A673 (cell line): Measurements from ENCODE around the gene LDLRAD3.

Source experiments
- EZH2 ChIP-seq: fragments of 200-600 bp; sonication (generic); IDR thresholded peaks from 2 replicates; pipeline ENCODE4 v1.6.1; 2017; ENCODE audit warnings: borderline replicate concordance, low read depth, mild to moderate bottlenecking, mixed read lengths, antibody characterized with exemption, low read length; ENCODE audit not compliant: poor library complexity, severe bottlenecking
- TF ChIP-seq, protein P1 (sequence below): fragments of 300-800, 200-600 bp; sonication (generic); conservative IDR thresholded peaks from 2 replicates; pipeline ENCODE4 v1.5.1; 2017; ENCODE audit warnings: low read depth, mild to moderate bottlenecking, antibody characterized with exemption, low read length, moderate library complexity, mixed read lengths

GRCh38 chr11:35943713-35944502 lies at the start of gene LDLRAD3:
- TF ChIP-seq, protein P1, sequence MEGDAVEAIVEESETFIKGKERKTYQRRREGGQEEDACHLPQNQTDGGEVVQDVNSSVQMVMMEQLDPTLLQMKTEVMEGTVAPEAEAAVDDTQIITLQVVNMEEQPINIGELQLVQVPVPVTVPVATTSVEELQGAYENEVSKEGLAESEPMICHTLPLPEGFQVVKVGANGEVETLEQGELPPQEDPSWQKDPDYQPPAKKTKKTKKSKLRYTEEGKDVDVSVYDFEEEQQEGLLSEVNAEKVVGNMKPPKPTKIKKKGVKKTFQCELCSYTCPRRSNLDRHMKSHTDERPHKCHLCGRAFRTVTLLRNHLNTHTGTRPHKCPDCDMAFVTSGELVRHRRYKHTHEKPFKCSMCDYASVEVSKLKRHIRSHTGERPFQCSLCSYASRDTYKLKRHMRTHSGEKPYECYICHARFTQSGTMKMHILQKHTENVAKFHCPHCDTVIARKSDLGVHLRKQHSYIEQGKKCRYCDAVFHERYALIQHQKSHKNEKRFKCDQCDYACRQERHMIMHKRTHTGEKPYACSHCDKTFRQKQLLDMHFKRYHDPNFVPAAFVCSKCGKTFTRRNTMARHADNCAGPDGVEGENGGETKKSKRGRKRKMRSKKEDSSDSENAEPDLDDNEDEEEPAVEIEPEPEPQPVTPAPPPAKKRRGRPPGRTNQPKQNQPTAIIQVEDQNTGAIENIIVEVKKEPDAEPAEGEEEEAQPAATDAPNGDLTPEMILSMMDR: no peak
- TF ChIP-seq EZH2: no peak
